Transverse colon (tissue), 4 donors: Measurements from ENCODE around the gene ABCA12. TPM values are rescaled to one million over a fixed set of nuclear protein-coding genes. Genes with fewer than 3 reads are reported as not detected.

Source experiments
- DNase-seq: peaks from one replicate; pipeline ENCODE4 v3.0.0-alpha.2; 2019
- H3K27ac ChIP-seq, 4 donors: fragments of 200-600 bp; sonication (generic); 2 replicates each; pipeline ENCODE4 v1.5.1; 2016 to 2018; ENCODE audit warnings: inconsistent platforms in 4 of 4
- H3K27me3 ChIP-seq: fragments of 200-600 bp; sonication (generic); 2 replicates; pipeline ENCODE4 v1.5.1; 2017; ENCODE audit warnings: inconsistent platforms
- H3K36me3 ChIP-seq, 4 donors: fragments of 200-600 bp; sonication (generic); 2 replicates each; pipeline ENCODE4 v1.5.1; 2017 to 2019; ENCODE audit warnings: inconsistent platforms in 4 of 4
- H3K4me1 ChIP-seq, 4 donors: fragments of 200-600 bp; sonication (generic); 2 replicates each; pipeline ENCODE4 v1.5.1; 2017 to 2020; ENCODE audit warnings: inconsistent platforms in 4 of 4
- H3K4me3 ChIP-seq, 4 donors: fragments of 200-600 bp; sonication (generic); 1 replicate in 1 of 4; 2 replicates in 3 of 4; pipeline versions ENCODE4 v1.5.1 to v1.6.1; 2017 to 2019; ENCODE audit warnings: inconsistent platforms in 4 of 4
- H3K9me3 ChIP-seq, 2 donors: fragments of 200-600 bp; sonication (generic); 2 replicates each; pipeline ENCODE4 v1.5.1; 2017 to 2019; ENCODE audit warnings: inconsistent platforms in 2 of 2
- EP300 ChIP-seq: sonication (generic); formaldehyde crosslinking; IDR thresholded peaks from one replicate; pipeline ENCODE4 v1.6.1; 2017; ENCODE audit warnings: antibody characterized with exemption, low read depth
- POLR2A ChIP-seq: fragments of 450-650 bp; IDR thresholded peaks from one replicate; pipeline ENCODE4 v1.6.1; 2016; ENCODE audit warnings: antibody characterized with exemption, mild to moderate bottlenecking, moderate library complexity
- POLR2AphosphoS5 ChIP-seq, 3 donors: sonication (generic); formaldehyde crosslinking; IDR thresholded peaks; one replicate each; pipeline ENCODE4 v1.6.1; 2016; ENCODE audit warnings: antibody characterized with exemption in 3 of 3
- WGBS, 2 donors: methylation state at CpG; one replicate each; pipeline ENCODE4 v1.1.5; 2018; ENCODE audit warnings: low coverage in 1 of 2; 5-methylcytosine and 5-hydroxymethylcytosine counted together
- in situ Hi-C, 4 donors: fragments of 200-750 bp; cut with MboI; loops; one replicate each; pipeline versions ENCODE4 v1.15.0 to v1.15.1; 2017; ENCODE audit warnings: low sequenced_read_pairs in 3 of 4, low pct_ligation_motif_present in 1 of 4, low pct_unique_long_range_greater_than_20kb in 1 of 4
- intact Hi-C: fragments of 100-400 bp; cut with DNase I; formaldehyde crosslinking; loops from one replicate; pipeline ENCODE4 v1.15.1; 2023; ENCODE audit warnings: low total_unique reads
- total RNA-seq, 4 donors: library from RNA; depleted of rRNA; stranded (reverse); fragments of >200 nt; gene quantifications; one replicate each; pipeline ENCODE4 v1.1.0, GENCODE V29; 2016
- TF ChIP-seq, protein P1 (sequence below), 5 experiments: fragments of 200-600 bp in 3 of 5; fragments of 450-650 bp in 2 of 5; sonication (generic) in 3 of 5; IDR thresholded peaks; 1 replicate in 2 of 5; 2 replicates in 3 of 5; pipeline ENCODE4 v1.5.1; 2016 to 2017; ENCODE audit warnings: antibody characterized with exemption in 5 of 5, inconsistent platforms in 3 of 5, mild to moderate bottlenecking in 2 of 5, moderate library complexity in 1 of 5

The ABCA12 gene
- total RNA-seq, 4 donors from 2014 or later: 0.14 to 0.16 TPM; not detected in 2

DNA sequence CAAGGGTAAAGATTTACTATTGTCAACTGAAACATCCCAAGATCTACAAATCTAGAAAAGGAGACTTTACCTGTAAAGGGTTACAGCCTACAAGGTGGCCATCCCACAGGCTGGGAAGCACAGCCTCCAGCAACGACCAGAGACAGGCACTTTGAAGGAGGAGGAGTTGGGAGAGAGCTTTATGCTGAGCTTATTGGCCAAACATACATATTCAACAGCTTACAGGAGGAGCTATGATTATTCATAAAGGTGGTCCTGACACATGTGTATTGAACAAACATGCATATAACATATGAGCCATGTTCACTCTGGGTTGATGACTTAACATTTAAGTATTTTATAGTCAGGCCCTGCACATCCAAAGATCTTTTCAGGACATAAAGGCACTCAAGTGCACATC, 11.1 kb upstream of the ABCA12 start:
- intact Hi-C loops (no loop called here), in situ Hi-C loops (no loop called here)

DNA sequence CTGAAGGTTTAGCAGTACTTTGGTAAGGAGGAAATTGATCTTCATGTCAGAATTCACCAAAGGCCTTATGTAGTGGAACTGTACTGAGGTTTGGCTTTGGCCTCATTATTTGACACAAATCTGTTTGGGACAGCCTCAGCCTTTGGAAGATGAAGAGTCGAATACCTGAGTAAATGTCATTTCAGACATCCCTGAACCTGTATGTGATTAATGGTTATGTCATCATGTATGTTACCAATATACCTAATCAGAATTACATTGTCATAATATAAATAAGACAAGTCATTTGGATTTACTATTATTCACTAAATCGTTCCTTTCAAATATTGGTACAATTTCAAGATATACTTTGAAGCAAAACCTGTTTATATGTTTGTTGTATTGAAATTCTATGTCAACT, 10.6 kb upstream of the ABCA12 start:
- in situ Hi-C loops (no loop called here), intact Hi-C loops (no loop called here)
- Histone ChIP-seq H3K4me3 (no peak overlapping the region), H3K4me1 (no peaks in the 10 kb centered on the region), H3K27me3 (no peaks in the 10 kb centered on the region), H3K36me3 (no peaks in the 10 kb centered on the region), H3K9me3 (no peaks in the 10 kb centered on the region), H3K27ac (no peak overlapping the region)
- WGBS, 2 donors: 78 to 85% methylated on average over 2 of the region's 2 CpGs
- no peak for TF ChIP-seq POLR2AphosphoS5 (IDR thresholded peaks at IDR 0.05)
- TF ChIP-seq, protein P1, sequence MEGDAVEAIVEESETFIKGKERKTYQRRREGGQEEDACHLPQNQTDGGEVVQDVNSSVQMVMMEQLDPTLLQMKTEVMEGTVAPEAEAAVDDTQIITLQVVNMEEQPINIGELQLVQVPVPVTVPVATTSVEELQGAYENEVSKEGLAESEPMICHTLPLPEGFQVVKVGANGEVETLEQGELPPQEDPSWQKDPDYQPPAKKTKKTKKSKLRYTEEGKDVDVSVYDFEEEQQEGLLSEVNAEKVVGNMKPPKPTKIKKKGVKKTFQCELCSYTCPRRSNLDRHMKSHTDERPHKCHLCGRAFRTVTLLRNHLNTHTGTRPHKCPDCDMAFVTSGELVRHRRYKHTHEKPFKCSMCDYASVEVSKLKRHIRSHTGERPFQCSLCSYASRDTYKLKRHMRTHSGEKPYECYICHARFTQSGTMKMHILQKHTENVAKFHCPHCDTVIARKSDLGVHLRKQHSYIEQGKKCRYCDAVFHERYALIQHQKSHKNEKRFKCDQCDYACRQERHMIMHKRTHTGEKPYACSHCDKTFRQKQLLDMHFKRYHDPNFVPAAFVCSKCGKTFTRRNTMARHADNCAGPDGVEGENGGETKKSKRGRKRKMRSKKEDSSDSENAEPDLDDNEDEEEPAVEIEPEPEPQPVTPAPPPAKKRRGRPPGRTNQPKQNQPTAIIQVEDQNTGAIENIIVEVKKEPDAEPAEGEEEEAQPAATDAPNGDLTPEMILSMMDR (IDR thresholded peaks at IDR 0.05): no peak
- TF ChIP-seq POLR2A: no peak
- no peak for TF ChIP-seq EP300
- DNase-seq: no peak

More for the DNA sequence above, 11.1 kb upstream of the ABCA12 start:
- Histone ChIP-seq H3K4me3 (no peak overlapping the region), H3K36me3 (no peaks in the 10 kb centered on the region), H3K4me1 (no peaks in the 10 kb centered on the region), H3K27me3 (no peaks in the 10 kb centered on the region), H3K27ac (no peak overlapping the region), H3K9me3 (no peaks in the 10 kb centered on the region)
- 4 to 13% methylated on average over 1 of the region's 1 CpG for WGBS, 2 donors
- TF ChIP-seq POLR2AphosphoS5 (IDR thresholded peaks at IDR 0.05): no peak
- no peak for TF ChIP-seq EP300
- TF ChIP-seq, protein P1 (IDR thresholded peaks at IDR 0.05): no peak
- TF ChIP-seq POLR2A: no peak
- DNase-seq: no peak

DNA sequence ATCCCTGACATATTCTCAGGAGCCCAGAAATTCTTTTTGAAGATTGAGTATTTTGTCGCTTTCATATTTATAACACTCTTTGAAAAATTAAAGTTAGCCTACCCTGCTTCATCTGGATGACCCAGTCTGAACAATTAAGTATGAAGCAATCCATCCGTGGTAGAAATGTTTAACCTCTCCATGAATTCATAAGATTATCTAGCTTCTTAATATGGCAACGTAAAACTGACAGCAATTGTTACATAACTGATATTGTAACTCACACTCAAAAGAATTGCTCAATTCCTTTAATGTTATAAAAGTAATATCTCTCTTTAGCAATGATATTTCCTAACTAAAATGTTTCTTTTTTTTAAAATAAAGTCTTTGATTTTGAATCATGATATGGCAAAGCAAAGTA, 7.2 kb upstream of the ABCA12 start:
- TF ChIP-seq POLR2AphosphoS5 (IDR thresholded peaks at IDR 0.05) (no peak), POLR2A (no peak), EP300 (no peak)
- TF ChIP-seq, protein P1 (IDR thresholded peaks at IDR 0.05): no peak
- WGBS, 2 donors: 53 to 72% methylated on average over 3 of the region's 3 CpGs
- in situ Hi-C loops: no loop called here
- no peak for DNase-seq
- Histone ChIP-seq H3K9me3 (no peaks in the 10 kb centered on the region), H3K36me3 (no peaks in the 10 kb centered on the region), H3K4me1 (no peaks in the 10 kb centered on the region), H3K4me3 (no peak overlapping the region), H3K27me3 (no peaks in the 10 kb centered on the region), H3K27ac (no peak overlapping the region)
- intact Hi-C loops: no loop called here

DNA sequence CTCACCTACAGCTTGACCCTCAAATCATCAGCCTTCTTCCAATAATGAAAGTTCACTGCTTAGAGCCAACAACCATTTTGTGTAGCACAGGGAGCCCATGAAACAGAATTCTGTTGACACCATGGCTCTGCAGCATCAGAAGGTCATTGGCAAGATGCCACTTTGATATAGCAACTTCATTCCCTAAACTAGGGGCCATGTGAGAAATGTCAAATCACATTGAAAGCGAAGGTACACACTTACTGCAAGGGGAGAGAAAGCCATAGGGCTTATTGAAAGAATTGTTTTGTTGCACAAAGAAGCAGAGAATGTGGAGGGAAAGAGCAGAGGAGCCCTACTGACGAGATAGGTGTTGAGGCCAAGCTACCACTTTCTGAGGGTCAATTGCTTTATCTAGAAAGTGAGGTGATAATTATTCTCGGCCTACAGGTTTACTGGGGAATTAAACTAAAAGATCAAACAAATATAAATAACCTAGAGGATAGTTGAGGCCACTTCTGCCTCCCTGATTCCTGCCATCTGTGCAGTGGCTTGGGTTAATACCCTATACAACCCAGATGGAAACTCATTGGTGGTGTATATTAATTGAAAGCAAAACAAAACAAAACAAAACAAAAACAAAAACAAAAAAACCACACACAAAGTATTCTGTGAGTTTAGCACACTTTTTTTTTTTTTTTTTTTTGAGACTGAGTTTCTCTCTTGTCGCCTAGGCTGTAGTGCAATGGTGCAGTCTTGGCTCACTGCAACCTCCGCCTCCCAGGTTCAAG, 5.9 kb upstream of the ABCA12 start:
- no peak for DNase-seq
- 75 to 93% methylated on average over 2 to 5 of the region's 5 CpGs for WGBS, 2 donors
- Histone ChIP-seq H3K27ac (no peak overlapping the region), H3K9me3 (no peaks in the 10 kb centered on the region), H3K4me1 (no peaks in the 10 kb centered on the region), H3K36me3 (no peaks in the 10 kb centered on the region), H3K27me3 (no peaks in the 10 kb centered on the region), H3K4me3 (no peak overlapping the region)
- TF ChIP-seq POLR2A (no peak), POLR2AphosphoS5 (IDR thresholded peaks at IDR 0.05) (no peak), EP300 (no peak)
- TF ChIP-seq, protein P1 (IDR thresholded peaks at IDR 0.05): no peak
- intact Hi-C loops: no loop called here
- in situ Hi-C loops: no loop called here
